GM21717 (cell line): ENCODE results near the gene PAX4.
A peak's percentile ranks its signal among the peaks of the same experiment; 100 is the strongest.

Experiments used
- ATAC-seq: cut with Tn5 transposase; IDR thresholded peaks from one replicate; pipeline ENCODE4 v1.9.1; 2021; ENCODE audit warnings: mild to moderate bottlenecking, moderate library complexity; ENCODE audit not compliant: unreplicated experiment

PAX4 gene

GRCh38 chr7:127629268-127629854 lies 11.4 kb upstream of the PAX4 start:
- ATAC-seq = no peak

- no peak for ATAC-seq
These were observed 10.5 kb upstream of the PAX4 start for GRCh38 chr7:127628445-127628844.

- no peak for ATAC-seq
These were observed 7.4 kb upstream of the PAX4 start for GRCh38 chr7:127625331-127625730.

- no peak for ATAC-seq
These were observed 2.7 kb upstream of the PAX4 start for GRCh38 chr7:127620406-127621233.

GRCh38 chr7:127619681-127620405 lies 1.9 kb upstream of the PAX4 start:
- no peak for ATAC-seq

GRCh38 chr7:127618775-127619174 lies 833 bp upstream of the PAX4 start:
- no peak for ATAC-seq

- ATAC-seq = no peak
These were observed 1.2 kb downstream of the PAX4 start for GRCh38 chr7:127616724-127617123.

- no peak for ATAC-seq
These were observed 5.7 kb downstream of the PAX4 start for GRCh38 chr7:127612263-127612662.

- ATAC-seq = no peak
These were observed 8.6 kb downstream of the PAX4 start for GRCh38 chr7:127609297-127609696.

GRCh38 chr7:127608446-127608845 lies 9.5 kb downstream of the PAX4 start:
- no peak for ATAC-seq

GRCh38 chr7:127600885-127601284 lies 17.1 kb downstream of the PAX4 start:
- ATAC-seq = no peak

- no peak for ATAC-seq
These were observed 19.6 kb downstream of the PAX4 start for GRCh38 chr7:127598318-127598717.

GRCh38 chr7:127595737-127596136 lies 22.2 kb downstream of the PAX4 start:
- no peak for ATAC-seq

GRCh38 chr7:127594490-127594889 lies 23.5 kb downstream of the PAX4 start:
- peak; percentile 54 for ATAC-seq

- ATAC-seq = no peak
These were observed 25.4 kb downstream of the PAX4 start for GRCh38 chr7:127592550-127592949.

GRCh38 chr7:127591591-127591990 lies 26.4 kb downstream of the PAX4 start:
- ATAC-seq = no peak

- no peak for ATAC-seq
These were observed 26.8 kb downstream of the PAX4 start for GRCh38 chr7:127591189-127591588.

GRCh38 chr7:127589896-127590295 lies 28.0 kb downstream of the PAX4 start:
- no peak for ATAC-seq

GRCh38 chr7:127588697-127589482 lies 29.1 kb downstream of the PAX4 start:
- peak; percentile 32 for ATAC-seq

GRCh38 chr7:127588019-127588696 lies 29.8 kb downstream of the PAX4 start, which contains the start of gene ARF5:
ARF5 (plus strand) TSS chr7:127588411; CDS start chr7:127588499, 88 bp downstream.
- ATAC-seq = peak; percentile 77
